Muscle of arm (tissue), 12 donors: Measurements from ENCODE around the gene KIAA1217. TPM values are rescaled to one million over a fixed set of nuclear protein-coding genes. Genes with fewer than 3 reads are reported as not detected.

Experiments
- DNase-seq: peaks from one replicate; pipeline ENCODE4 v3.0.0-alpha.2; 2013
- polyA plus RNA-seq, 12 donors: library from polyadenylated mRNA; unstranded; fragments of 120-200 nt; gene quantifications; one replicate each; pipeline ENCODE4 v1.2.1, GENCODE V29; 2013; ENCODE audit not compliant: insufficient read length in 12 of 12

The KIAA1217 gene
- polyA plus RNA-seq, 12 donors = 25.3 to 49.4 (median 40.3) TPM; not detected in 1

DNA sequence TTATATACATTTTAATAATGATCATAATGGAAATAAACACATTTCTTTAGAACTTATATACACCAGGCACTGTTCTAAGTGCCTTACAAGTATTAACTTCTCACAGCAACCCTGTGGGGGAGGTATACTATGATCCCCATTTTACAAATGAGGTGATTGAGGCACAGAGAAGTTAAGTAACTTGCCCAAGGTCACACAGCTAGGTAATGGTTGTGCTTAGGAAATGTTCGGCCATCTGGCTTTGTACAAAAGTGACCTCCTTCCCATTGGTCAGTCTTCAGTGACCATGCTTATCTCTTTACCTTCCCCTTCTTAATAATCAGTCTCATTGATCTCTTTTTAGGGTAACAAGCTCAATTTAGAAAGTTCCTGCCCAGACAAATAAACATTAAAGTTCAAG, 158.8 kb downstream of the KIAA1217 start:
- no peak for DNase-seq

DNA sequence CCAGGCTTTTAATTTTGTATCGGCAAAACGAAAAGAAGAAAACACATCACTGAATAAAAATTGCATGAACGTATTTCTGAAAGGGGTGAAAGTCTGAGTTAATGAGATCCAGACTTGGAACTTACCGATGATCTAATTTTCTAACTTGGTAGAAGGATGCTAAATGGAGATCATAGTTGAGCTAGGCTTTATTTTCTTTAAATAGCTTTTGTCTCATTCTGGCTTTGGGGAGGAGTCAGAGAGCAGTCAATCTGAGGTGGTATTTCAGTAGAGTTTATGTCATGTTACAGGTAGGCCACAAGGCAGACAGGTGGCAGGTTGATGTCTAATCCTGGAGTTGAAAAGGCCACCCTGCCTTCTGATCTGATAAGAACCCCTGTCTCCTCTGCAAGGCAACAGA, 161.9 kb downstream of the KIAA1217 start:
- no peak for DNase-seq

DNA sequence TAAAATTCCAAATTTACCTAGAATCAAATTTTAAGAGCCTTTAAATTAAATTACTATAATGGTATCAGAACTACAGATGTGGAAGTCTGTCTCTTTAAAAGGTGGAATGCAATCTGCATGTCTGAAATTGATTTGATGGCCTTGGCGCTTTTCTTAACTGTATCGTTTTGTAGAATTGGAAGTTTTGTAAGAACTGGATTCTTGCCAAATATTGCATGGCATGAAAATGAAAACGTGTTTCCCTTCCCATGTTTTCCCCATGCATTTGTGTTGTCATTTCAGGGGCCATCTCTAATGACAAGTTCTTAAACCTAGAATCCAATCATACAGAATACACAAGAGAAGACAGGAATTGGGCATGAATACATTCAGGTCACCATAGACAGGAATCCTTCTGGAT, 162.5 kb downstream of the KIAA1217 start:
- no peak for DNase-seq

GRCh38 chr10:24374134-24374915, 165.4 kb downstream of the KIAA1217 start:
- DNase-seq = peak; percentile 44

- no peak for DNase-seq
These were observed 166.6 kb downstream of the KIAA1217 start for GRCh38 chr10:24375510-24375909.

DNA sequence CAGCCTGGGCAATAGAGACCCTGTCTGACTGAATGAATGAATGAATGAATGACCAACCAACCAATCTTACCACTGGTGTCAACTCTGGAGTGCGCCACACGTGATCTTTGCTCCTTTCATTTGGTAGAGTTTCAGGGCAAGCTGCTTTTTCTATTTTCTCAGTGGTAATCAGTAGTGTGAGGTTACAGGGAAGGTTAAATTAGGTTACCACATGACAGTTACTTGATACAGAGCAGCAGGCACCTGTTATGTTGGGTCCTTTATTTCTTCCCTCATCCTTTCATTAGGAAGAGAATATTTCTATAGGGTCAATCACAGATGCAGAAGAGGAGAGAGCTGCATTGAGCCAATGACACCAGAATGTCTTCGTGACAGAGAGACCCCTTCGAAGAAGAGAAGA, 167.8 kb downstream of the KIAA1217 start:
- no peak for DNase-seq

DNA sequence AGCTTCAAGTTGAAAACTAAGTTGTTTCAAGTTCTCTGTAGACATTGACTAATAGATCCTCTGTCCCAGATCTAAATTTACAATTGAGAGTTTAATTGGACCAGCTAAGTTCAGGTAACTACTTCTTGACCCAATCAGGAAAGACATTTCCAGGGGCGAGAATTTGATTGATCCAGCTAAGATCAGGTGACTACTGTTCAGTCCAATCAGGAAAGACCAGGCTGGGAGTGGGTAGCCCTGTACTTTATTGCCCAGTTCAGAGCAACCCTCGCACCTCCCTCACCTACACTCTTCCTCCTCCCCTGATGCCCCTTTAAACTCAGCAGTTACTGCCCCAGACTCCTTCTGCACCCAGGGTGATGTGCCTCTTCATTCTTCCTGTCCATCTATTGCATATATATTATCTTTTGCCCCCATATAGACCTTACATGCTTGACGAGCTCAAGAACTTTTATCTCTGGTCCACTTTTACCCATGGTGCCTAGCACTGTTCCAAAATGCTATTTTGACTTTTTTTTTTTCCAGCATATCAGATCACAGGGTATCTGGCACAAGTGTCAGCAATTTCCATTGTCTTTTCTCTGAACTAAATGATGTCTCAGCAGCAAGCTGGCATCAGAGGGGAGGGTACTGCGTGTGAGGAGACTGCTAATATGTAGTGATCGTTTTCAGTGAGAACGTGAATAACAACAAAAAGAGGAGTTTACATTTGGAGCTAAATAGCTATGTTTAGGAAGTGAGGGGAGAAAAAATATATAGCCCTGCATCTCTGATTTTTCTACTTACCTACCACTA, 169.4 kb downstream of the KIAA1217 start:
- no peak for DNase-seq

GRCh38 chr10:24381235-24382010, 172.5 kb downstream of the KIAA1217 start:
- DNase-seq = no peak

DNA sequence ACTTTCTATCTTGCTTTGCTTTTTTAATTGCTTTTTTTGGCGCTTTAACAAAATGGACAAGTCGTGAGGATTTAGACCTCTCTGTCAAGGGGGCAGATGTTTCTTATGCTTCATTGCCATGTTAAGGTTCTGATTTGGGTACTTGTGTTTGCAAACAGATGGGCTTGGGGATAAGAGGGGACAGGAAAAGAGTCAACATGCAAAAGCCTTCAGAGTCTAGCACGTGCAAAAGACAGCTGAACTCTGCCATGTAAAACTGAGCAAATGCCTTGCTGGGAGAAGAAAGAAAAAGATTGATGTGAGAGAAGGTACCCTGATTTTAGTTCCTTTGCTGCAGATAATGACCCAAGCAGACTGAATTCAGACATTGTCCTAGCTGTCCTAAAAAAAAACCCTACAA, 173.1 kb downstream of the KIAA1217 start:
- DNase-seq = no peak

DNA sequence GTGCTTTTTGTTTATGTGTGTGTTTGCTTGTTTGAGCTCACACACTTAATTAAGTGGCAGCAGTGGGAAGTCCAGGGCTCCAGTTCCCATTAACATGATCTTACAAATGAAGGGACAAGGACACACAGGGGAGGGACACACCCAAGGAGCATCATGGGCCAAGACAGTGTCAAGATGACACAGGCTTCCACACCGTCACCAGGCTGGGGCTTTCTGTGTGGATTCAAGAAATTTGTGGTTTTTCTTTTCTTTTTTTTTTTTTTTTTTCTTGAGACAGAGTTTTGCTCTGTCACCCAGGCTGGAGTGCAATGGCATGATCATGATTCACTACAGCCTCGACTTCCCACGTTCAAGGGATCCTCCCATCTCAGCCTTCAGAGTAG, 173.6 kb downstream of the KIAA1217 start:
- no peak for DNase-seq

DNA sequence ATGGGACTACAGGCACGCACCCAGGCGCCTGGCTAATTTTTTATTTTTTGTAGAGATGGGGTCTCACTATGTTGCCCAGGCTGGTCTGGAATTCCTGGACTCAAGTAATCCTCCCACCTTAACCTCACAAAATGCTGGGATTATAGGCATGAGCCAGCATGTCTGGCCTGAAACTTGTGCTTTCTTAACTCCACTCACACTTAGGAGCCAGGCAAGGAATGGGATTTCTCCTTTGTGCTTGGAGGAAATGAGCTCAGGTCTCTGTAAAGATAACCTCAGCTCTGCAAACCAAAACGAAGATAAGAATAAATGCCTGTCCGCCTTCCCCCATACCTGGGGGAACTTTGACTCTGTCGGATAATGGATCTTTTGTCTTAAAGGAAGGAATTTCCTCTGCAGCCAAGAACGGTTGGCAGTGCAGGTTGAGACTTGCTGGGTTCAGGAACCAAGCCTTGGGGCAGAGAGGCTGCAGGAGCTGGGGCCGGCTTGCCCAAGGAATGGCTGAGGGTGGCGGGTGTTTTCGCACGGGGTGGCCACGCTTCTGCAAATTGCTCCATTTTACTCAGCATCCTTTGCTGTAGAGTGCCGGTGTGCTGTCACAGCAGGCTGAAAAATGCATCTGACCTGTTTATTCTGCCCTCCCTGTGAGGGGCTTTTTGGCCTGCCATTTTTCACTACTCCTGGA, 174.2 kb downstream of the KIAA1217 start:
- no peak for DNase-seq

DNA sequence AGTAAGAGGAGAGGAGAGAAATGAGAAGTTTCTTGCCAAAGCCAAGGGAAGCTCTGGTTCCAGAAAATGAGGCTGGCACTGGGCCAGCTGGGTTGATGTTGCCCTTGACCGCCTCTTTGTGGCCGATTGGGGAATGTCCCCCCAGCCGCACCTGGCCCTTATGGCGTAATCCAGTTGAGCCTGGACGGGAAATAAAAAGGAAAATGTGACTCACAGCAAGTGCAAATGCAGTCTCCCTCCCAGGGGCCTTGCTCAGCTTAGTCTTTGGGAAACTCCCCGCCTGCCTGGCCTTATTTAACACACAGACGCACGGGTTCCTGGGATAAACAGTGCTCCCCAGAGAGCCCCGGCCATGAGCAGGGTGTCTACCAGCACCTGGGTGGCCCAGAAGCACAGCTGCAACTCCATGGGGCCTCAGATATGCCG, 174.8 kb downstream of the KIAA1217 start:
- DNase-seq = peak; percentile 94

DNA sequence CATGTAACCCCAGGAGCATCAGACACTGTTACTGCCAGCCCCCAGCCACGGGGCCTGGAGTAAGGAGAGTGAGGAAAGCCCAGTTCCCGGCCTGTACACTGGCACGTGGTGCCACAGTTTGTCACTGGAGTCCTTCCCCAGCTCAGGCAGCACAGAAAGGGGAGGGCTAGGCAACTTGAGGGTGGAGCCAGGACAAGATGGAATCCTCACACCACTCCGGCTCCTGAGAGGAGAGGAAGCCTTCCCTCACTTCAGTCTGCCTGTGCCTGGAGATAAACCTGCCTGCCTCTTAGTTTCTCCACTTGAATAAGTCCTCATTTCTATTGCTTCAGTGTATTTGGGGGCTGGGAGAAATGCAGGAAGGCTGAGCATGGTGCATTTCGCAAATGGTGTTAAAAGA, 176.0 kb downstream of the KIAA1217 start:
- no peak for DNase-seq

- DNase-seq = no peak
These were observed 176.8 kb downstream of the KIAA1217 start for GRCh38 chr10:24385776-24386175.

DNA sequence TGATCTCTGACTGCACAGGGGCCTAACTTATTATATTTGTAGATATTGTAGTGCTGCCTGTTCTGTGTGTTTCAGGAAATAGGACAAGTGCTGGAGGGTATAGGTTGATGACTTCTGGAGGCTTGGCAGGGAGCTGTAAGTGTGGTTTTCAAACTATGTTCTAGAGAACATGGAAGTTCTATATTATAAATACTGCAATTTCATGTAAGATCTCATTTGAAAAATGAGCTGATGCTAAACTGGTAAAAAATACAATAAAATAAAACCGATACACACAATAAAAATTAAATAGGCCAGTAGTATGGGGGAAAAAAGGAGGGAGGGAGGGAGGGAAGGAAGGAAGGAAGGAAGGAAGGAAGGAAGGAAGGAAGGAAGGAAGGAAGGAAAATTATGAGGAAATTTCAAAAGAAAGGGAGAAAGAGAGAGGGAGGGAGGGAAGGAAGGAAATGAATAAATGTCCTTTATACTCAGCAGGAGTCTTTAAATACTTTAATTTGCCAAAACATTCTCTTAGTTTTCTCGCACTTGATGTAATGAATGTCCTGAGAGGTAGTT, 181.3 kb downstream of the KIAA1217 start:
- no peak for DNase-seq

- DNase-seq = no peak
These were observed 181.8 kb downstream of the KIAA1217 start for GRCh38 chr10:24390746-24391145.

DNA sequence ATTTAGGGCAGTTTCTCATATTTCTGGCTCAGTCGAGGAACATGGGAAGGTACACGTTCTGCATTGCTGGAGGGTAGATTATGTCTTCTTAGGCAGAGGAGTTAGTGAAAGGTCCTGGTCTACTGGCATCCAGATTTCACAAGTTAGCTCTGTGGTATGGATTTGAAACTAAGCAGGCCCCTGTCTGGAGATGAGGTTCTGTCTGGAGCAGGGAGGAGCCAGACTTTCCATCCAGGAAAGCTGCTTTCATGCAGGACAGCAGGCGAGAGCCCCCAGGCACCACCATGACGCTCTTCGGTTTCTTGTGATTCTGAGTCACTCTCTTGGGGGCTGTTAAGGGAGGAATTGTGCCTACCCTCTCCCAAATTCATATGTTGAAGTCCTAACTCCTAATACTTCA, 184.3 kb downstream of the KIAA1217 start:
- DNase-seq = no peak

DNA sequence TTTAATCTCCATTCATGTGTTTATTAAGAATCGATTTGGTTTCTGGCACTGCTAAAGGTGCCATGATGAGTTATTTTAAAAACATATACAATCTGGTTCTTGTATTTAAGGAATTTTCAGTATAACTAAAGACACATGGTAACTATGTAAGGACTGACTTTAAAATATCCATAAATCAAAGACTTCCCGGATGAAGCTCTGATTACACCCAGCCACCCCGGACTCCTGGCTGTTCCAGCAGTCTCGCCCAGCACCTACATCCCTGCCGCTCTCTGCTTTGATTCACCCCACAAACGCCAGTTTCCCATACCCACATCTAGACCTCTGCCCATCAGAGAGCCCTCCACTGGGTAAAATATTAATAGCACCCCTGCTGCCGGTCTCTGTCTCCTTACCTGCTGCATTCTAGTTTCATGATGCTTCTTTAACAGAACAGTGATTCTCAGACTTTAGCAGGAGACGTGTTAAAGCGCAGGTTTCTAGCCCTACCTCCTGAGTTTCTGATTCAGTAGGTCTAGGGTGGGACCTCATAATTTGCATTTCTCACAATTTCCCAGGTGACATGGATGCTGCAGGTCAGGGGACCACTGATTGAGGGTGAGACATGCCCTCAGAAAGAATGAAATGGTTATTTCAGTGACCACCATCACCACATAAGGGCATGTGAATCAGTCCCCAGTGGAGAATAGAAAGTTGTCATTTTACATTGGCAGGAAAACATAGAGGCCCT, 185.7 kb downstream of the KIAA1217 start:
- no peak for DNase-seq

GRCh38 chr10:24396396-24396795, 187.5 kb downstream of the KIAA1217 start:
- DNase-seq = no peak

DNA sequence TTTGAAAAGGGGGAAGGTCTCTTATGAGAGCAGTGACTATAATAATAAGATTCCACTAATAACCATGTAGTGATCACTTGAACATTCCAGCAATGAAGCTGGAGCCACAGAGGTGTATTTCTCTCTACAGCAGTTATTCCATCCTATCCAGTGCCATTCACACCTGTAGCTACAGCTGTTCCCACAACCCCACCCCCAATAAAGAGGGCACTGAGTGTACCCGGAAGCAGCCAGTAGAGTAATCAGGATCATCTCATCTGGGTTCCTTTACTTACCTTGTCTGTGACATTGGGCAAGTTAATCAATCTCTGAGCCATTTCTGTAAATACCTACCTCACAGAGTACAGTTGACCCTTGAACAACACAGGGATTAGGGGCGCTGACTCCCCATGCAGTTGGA, 188.7 kb downstream of the KIAA1217 start:
- no peak for DNase-seq

DNA sequence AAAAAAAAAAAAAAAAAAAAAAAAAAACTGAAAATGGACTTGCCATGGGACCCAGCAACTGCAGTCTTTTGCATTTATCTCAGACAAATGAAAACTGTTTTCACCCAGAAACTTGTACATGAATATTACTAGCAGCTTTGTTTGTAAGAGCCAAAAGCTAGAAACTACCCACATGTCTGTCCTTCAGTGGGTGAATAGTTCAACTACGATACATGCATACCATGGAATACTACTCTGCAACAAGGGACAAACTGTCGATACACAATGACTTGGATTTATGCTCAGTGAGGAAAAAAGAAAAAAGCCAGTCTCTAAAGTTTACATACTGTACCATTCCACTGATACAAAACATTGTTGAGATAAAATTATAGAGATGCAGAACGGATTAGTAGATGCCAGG, 195.6 kb downstream of the KIAA1217 start:
- no peak for DNase-seq
